HG02852 (cell line): ENCODE data around the gene FGD1.

ENCODE experiments used
- ATAC-seq: cut with Tn5 transposase; IDR thresholded peaks from one replicate; pipeline ENCODE4 v1.9.1; 2021; ENCODE audit warnings: mild to moderate bottlenecking, moderate library complexity; ENCODE audit not compliant: unreplicated experiment

Gene FGD1

DNA sequence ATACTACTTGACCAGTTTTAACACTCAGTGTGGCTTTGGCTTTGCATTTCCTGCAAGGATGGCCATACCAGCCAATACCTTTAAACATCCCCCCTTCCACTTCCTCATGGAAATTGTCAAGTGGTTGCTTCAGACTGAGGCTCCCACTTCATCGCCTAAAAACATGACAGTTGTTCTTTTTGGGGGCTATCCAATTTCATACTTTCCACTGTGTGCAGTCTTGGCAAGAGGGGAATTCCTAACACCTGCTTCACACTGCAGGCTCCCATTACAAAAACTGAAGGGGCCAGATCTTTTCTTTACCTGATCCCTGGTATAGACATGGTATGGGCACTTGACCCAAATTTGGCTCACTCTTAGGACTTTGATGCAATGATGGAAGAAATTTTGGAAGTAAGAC lies 84.3 kb downstream of the FGD1 start:
- ATAC-seq: no peak

DNA sequence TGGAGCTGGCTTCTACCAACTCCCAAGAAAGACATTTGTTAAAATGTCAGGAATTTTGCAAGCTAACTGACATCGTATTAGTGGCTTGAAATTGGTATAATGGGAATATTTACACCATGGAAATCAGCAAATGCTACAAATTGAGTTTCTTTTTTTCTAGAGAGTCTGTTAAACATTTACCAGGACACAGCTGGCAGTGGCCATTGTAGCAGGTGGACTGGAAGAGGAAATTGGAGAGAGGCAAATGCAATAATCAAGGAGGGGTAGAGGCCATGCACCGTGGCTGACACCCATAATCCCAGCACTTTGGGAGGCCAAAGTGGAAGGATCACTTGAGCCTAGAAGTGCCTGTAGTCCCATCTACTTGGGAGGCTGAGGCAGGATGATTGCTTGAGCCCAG lies 88.8 kb downstream of the FGD1 start:
- ATAC-seq: no peak

DNA sequence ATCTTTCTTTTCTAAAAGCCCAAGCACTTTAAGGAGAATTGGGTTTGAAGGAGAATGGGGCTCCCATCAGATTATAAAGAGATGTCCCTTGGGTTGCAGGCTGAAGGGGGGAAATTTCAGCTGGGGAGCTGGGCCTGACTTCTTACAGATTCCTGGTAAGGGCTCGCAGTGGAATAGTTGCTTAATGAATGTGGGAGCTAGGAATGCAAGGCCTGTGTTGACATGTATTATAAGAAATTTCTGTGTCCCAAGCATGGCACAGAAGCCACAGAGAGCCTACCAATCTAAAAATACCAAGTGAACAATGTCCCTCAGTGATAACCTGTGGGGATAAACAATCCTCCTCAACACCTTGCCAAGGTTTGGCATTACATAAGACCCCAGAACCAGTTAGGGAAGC lies 98.9 kb downstream of the FGD1 start:
- no peak for ATAC-seq
